GM21367 (cell line): Measurements from ENCODE around the gene CCM2.
"Not testable (repeated sequence)": the region's sequence is repeated elsewhere in the genome, so short reads cannot be mapped to it uniquely, and the experiment has no call there.

Experiments
- ATAC-seq: cut with Tn5 transposase; IDR thresholded peaks from one replicate; pipeline ENCODE4 v1.9.1; 2021; ENCODE audit not compliant: unreplicated experiment

CCM2 gene

GRCh38 chr7:44980393-44981034, 19.5 kb upstream of the CCM2 start:
- ATAC-seq: peak; percentile 32

GRCh38 chr7:44981035-44981706, 18.8 kb upstream of the CCM2 start:
- no peak for ATAC-seq

DNA sequence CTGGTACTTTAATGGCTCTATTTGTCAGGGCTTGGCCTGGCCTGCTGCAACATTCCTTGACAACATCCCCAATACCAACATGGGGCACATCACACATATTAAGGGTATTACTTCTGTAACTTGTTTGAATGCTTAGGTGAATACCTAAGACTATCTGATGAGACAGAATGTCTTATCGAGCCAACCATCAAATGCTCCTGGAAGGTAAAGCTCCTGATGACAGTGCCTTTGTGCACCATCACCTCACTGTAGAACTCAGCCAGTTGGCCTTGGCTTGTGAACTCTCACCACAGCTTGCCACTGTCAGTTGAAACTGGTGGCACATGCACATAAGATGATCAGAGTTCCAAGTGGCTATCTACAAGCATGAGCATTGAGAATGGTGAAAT, 17.5 kb upstream of the CCM2 start:
- no peak for ATAC-seq

GRCh38 chr7:44982970-44983369, 17.0 kb upstream of the CCM2 start:
- ATAC-seq: no peak

- no peak for ATAC-seq
Measured at GRCh38 chr7:44983742-44984477, 16.1 kb upstream of the CCM2 start.

DNA sequence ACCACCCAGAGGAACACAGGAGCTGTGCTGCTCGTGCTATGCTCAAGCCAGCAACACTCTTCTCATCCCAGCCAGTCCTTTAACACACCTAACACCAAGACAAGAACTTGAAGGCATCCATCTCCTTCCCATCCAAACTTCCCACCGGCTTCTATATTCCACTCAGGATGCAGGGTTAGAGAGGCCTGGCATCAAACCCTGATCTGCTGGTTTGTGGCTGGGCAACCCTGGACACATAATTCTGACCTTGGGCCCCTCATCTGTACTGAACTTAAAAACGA, 15.6 kb upstream of the CCM2 start:
- ATAC-seq: no peak

DNA sequence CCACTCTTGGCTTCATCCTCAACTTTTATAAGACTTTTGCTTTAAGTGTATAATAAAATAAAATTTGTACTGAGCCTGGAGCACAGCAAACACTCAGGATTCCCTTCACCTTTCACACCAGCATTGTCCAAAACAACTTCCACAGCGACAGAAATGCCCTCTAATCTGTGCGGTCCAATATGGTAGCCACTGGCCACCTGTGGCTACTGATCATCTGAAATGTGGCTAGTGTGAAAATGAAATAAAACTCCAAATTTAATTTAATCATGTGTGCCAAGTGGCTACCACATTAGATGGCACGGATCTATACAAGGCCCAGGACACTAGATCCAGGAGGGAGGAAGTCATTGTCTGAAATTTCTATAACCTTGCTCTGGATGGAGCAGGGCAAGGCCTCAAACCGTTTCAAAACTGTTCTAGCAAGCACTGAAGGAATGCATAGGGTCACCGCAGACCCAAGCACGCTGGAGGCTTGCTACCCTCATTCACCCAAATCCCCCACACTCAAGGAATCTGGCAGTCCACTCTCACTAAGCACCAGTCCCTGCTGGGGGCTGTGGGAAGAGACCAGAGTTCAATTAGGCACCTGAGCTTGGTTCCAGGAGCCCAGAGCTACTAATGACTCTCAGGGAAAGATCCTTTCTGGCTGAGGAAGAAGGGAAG, 14.8 kb upstream of the CCM2 start:
- ATAC-seq: no peak

- no peak for ATAC-seq
Measured at GRCh38 chr7:44985900-44986217, 14.1 kb upstream of the CCM2 start.

- ATAC-seq: peak; percentile 90
Measured at GRCh38 chr7:44986218-44987053, 13.6 kb upstream of the CCM2 start.

GRCh38 chr7:44987457-44987856, 12.5 kb upstream of the CCM2 start:
- no peak for ATAC-seq

- no peak for ATAC-seq
Measured at GRCh38 chr7:44987996-44988395, 12.0 kb upstream of the CCM2 start.

- no peak for ATAC-seq
Measured at GRCh38 chr7:44988701-44989100, 11.3 kb upstream of the CCM2 start.

DNA sequence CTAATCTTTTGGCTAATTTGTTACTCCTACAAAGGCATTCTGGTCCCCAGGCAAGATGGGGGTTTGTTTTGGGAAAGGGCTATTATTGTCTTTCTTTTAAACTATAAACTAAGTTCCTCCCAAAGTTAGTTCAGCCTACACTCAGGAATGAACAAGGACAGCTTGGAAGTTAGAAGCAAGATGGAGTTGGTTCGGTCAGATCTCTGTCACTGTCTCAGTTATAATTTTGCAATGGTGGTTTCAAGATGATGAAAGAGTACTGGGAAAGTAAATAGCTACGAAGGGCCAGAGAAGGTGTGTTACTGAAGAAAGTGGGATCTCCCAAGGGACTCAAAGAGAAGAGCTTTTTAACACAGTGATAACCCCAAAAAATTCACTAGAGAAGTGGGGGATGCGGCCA, 10.9 kb upstream of the CCM2 start:
- no peak for ATAC-seq

DNA sequence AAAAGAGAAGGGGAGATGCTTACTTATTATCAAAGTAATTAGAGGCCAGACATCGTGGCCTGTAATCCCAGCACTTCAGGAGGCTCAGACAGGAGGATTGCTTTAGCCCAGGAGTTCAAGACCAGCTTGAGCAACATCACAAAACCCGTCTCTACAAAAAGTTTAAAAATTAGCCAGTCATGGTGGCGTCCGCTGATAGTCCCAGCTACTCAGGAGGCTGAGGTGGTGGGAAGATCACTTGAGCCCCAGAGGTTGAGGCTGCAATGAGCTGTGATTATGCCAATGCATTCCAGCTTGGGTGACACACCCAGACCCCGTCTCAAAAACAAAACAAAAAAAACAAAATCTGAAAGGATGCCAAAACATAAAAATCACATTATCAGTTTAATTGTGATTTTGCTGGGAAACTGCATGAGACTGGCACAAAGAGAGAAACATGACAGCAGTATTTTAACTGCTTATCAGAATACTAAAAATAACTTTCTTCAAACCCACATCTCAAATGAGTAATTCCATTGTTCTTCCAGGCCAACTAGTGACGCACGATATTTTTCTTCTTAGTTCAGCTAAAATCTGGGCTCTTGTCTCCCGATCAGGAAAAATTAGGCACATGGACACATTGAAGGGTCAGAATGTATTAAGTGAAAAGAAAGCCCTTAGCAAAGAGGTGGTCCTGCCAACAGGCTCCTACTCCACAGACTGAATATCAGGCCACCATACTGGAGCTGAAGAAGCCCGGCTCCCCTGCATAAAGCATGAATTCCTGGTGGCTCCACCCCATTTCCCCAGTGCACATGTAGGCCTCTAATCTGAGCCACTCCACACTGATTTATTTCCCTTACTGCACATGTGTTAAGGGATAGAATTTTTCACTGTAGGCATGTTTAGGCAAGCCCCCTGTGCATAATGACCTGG, 9.6 kb upstream of the CCM2 start:
- ATAC-seq: no peak

- not testable (repeated sequence) for ATAC-seq
Measured at GRCh38 chr7:44992004-44992795, 7.8 kb upstream of the CCM2 start.

DNA sequence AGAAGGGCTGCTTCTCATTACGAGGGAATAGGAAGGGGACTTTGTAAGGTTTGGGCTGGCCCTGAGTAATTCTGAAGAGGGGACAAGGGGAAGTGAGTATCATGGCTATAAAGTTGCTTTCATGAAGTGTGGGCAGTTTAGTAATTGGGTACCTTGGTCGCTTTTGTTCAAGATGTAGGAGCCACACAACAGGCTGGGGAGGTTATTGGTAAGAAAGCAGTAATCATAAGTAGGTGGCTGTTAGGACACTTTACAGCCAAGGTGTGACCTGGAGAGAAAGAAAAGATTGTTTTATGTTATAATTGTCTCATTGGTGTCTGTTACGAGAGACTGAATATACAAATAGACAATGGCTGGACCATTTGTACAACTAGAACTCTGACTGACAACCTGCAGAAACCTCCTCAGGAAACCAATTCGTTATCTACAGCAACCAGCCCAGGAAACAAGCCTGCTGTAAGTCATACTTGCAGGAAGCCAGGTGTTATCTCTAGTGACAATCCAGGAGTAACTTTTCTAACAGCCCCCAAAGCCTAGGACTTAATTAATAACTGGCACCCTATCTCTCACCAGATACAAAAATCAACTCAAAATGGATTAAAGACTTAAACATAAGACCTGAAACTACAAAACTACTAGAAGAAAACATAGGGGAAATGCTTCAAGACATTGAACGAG, 5.0 kb upstream of the CCM2 start:
- no peak for ATAC-seq

- ATAC-seq: no peak
Measured at GRCh38 chr7:44995555-44996493, 4.2 kb upstream of the CCM2 start.
